HepG2 (cell line): ENCODE measurements around the gene TBC1D4. TPM values are rescaled to one million over a fixed set of nuclear protein-coding genes. Genes with fewer than 3 reads are reported as not detected.

ENCODE experiments used
- AGO1 ChIP-seq: fragments of 200-400 bp; formaldehyde crosslinking; IDR thresholded peaks from 2 replicates; pipeline ENCODE4 v1.6.1; 2017; ENCODE audit warnings: mild to moderate bottlenecking, low read depth, low read length, moderate library complexity; ENCODE audit not compliant: poor library complexity, severe bottlenecking
- BRCA1 ChIP-seq: sonication (generic); formaldehyde crosslinking; IDR thresholded peaks from 2 replicates; pipeline ENCODE4 v1.4.0; 2020; ENCODE audit warnings: missing genetic modification reagents
- CEBPG ChIP-seq: IDR thresholded peaks from 2 replicates; pipeline ENCODE4 v1.6.1; 2016
- GFI1 ChIP-seq: sonication (generic); formaldehyde crosslinking; IDR thresholded peaks from 2 replicates; pipeline ENCODE4 v1.5.0; 2020; ENCODE audit warnings: missing genetic modification reagents, mild to moderate bottlenecking, borderline replicate concordance
- KDM6A ChIP-seq: IDR thresholded peaks from 2 replicates; pipeline ENCODE4 v1.6.1; 2016; ENCODE audit warnings: low read depth
- NFYB ChIP-seq: sonication (generic); formaldehyde crosslinking; IDR thresholded peaks from 2 replicates; pipeline ENCODE4 v1.4.0; 2020; ENCODE audit warnings: missing genetic modification reagents
- NR2F1 ChIP-seq, 2 experiments: fragments of 450-650 bp in 1 of 2; formaldehyde crosslinking in 1 of 2; IDR thresholded peaks; 2 replicates each; pipeline versions ENCODE4 v1.5.0 to v1.6.1; 2016 to 2020; ENCODE audit warnings: mild to moderate bottlenecking in 1 of 2, missing compliant biosample characterization in 1 of 2, missing genetic modification reagents in 1 of 2, moderate library complexity in 1 of 2
- PAF1 ChIP-seq: IDR thresholded peaks from 2 replicates; pipeline ENCODE4 v1.6.1; 2016; ENCODE audit warnings: missing genetic modification reagents, missing compliant biosample characterization
- TAF15 ChIP-seq: fragments of 200-400 bp; formaldehyde crosslinking; IDR thresholded peaks from one replicate; pipeline ENCODE4 v1.6.1; 2018; ENCODE audit warnings: mild to moderate bottlenecking, low read depth, low read length; ENCODE audit not compliant: poor library complexity, severe bottlenecking
- TBX3 ChIP-seq: fragments of 450-650 bp; IDR thresholded peaks from 2 replicates; pipeline ENCODE4 v1.6.1; 2017; ENCODE audit warnings: antibody characterized with exemption, mild to moderate bottlenecking, inconsistent platforms, borderline replicate concordance
- TIGD3 ChIP-seq: sonication (generic); formaldehyde crosslinking; IDR thresholded peaks from 2 replicates; pipeline ENCODE4 v1.5.1; 2020; ENCODE audit warnings: mild to moderate bottlenecking, missing genetic modification reagents, borderline replicate concordance
- ZFP36L1 ChIP-seq: sonication (generic); formaldehyde crosslinking; IDR thresholded peaks from 2 replicates; pipeline ENCODE4 v1.8.0; 2022; ENCODE audit warnings: mild to moderate bottlenecking, missing genetic modification reagents, moderate library complexity
- ZMYM4 ChIP-seq: sonication (generic); formaldehyde crosslinking; IDR thresholded peaks from 2 replicates; pipeline ENCODE4 v1.8.1; 2023; ENCODE audit warnings: mild to moderate bottlenecking, missing genetic modification reagents
- ZNF564 ChIP-seq: sonication (generic); formaldehyde crosslinking; IDR thresholded peaks from 2 replicates; pipeline ENCODE4 v1.8.1; 2023; ENCODE audit warnings: mild to moderate bottlenecking, missing genetic modification reagents
- ZNF619 ChIP-seq: sonication (generic); formaldehyde crosslinking; IDR thresholded peaks from 2 replicates; pipeline ENCODE4 v1.4.0; 2020; ENCODE audit warnings: mild to moderate bottlenecking, missing genetic modification reagents
- ZNF687 ChIP-seq: sonication (generic); formaldehyde crosslinking; IDR thresholded peaks from 2 replicates; pipeline ENCODE4 v1.5.1; 2020; ENCODE audit warnings: mild to moderate bottlenecking, missing genetic modification reagents, moderate library complexity
- ZNF770 ChIP-seq: sonication (generic); formaldehyde crosslinking; IDR thresholded peaks from 2 replicates; pipeline ENCODE4 v1.5.0; 2020; ENCODE audit warnings: mild to moderate bottlenecking, missing genetic modification reagents
- ZSCAN9 ChIP-seq: IDR thresholded peaks from 2 replicates; pipeline ENCODE4 v1.6.1; 2016; ENCODE audit warnings: borderline replicate concordance
- polyA plus RNA-seq, 8 experiments: library from polyadenylated mRNA; depleted of rRNA in 3 of 8; stranded (reverse) in 7 of 8; unstranded in 1 of 8; fragments of >200 nt; fragmentation: Illumina TruSeq in 4 of 8; extraction: Trizol in 4 of 8; gene quantifications; 2 replicates each; pipeline versions ENCODE4 v1.2.1 to v1.2.3, GENCODE V29; 2011 to 2016; ENCODE audit warnings: low read depth in 4 of 8, missing spikeins in 1 of 8, mixed read lengths in 1 of 8; ENCODE audit not compliant: insufficient read depth in 1 of 8
- total RNA-seq, 5 experiments: library from RNA; depleted of rRNA; stranded (reverse); fragments of >200 nt; fragmentation: Illumina TruSeq; extraction: Trizol; gene quantifications; 2 replicates each; pipeline ENCODE4 v1.2.3, GENCODE V29; 2016; ENCODE audit warnings: low read depth in 1 of 5
- TF ChIP-seq, protein P1 (sequence below): IDR thresholded peaks from 2 replicates; pipeline ENCODE4 v1.6.1; 2016; ENCODE audit warnings: missing compliant biosample characterization, missing genetic modification reagents, borderline replicate concordance

TBC1D4 gene
- total and polyA plus RNA-seq, 2 of the 13 experiments (the other 11 are each of a cell fraction or from before 2014, with no cell fraction given) = 35.9 to 64.4 TPM

- TF ChIP-seq AGO1 (no peak), TAF15 (no peak), KDM6A (CRISPR knock-in tag) (no peak; the same call in none of the 2 replicates), GFI1 (CRISPR knock-in tag) (peak; percentile 86), TIGD3 (CRISPR knock-in tag) (no peak), TBX3 (peak; percentile 45; the same call in 1 of the 2 replicates), ZMYM4 (CRISPR knock-in tag) (peak; percentile 92), CEBPG (CRISPR knock-in tag) (peak; percentile 90), ZNF770 (no peak), PAF1 (CRISPR knock-in tag) (peak; percentile 86; the same call in 1 of the 2 replicates), BRCA1 (CRISPR knock-in tag) (no peak), ZNF619 (CRISPR knock-in tag) (no peak), NFYB (CRISPR knock-in tag) (no peak), ZNF564 (CRISPR knock-in tag) (peak; percentile 68; the same call in 1 of the 2 replicates), ZSCAN9 (peak; percentile 36; the same call in 1 of the 2 replicates), NR2F1 (CRISPR knock-in tag; IDR thresholded peaks at IDR 0.05) (peak in 1 of 2 experiments; percentile 46; a peak in 1 of 4 replicates), ZNF687 (CRISPR knock-in tag) (peak; percentile 85), ZFP36L1 (CRISPR knock-in tag) (peak; percentile 86)
- TF ChIP-seq, protein P1, sequence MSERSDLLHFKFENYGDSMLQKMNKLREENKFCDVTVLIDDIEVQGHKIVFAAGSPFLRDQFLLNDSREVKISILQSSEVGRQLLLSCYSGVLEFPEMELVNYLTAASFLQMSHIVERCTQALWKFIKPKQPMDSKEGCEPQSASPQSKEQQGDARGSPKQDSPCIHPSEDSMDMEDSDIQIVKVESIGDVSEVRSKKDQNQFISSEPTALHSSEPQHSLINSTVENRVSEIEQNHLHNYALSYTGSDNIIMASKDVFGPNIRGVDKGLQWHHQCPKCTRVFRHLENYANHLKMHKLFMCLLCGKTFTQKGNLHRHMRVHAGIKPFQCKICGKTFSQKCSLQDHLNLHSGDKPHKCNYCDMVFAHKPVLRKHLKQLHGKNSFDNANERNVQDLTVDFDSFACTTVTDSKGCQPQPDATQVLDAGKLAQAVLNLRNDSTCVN (CRISPR knock-in tag) = peak; percentile 74; the same call in 1 of the 2 replicates
Measured at GRCh38 chr13:75458696-75459422, 23.1 kb downstream of the TBC1D4 start (continued).
